ENCODE results near the gene BEST4. TPM values are rescaled to one million over a fixed set of nuclear protein-coding genes. Genes with fewer than 3 reads are reported as not detected.

BEST4 gene
- total and polyA plus RNA-seq, 2 experiments from 2014 or later: 0.31 to 0.32 TPM

DNA sequence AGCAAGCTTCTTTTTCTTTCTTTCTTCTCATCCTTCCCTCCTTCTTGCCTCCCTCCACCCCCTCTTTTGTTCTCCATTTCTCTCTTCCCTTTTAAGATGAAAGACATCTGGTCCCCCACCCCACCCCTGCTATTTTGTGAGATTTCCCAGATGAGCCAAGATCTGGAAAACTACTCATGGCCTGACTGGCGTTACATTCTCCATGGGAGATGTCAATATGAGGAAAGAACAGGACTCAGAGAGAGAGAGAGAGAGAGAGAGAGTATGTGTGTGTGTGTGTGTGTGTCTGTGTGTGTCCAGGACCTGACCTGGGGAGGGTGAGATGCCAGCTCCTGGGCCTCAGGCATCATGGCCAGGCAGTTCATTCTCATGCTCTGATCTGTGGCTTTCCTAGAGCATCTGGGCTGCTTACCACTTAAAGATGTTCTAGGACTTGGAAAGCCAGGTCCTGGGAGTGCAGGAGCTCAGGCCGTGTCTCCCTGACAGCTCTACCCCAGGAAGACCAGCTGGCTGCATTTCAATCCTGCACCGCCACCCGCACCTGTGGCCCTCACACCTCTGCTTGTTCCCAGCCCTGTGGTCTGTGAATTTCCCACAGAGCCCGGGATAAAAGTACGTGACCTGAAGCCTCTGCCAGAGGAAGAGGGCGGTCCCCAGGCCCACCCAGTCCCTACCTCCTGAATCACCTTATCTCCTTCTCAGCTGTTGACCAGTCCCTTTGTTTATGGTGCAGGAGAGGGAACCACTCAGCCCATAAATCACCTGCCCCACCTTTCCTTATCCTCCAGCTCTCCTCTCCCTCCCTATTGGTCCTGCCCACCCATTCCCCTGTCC, 3.2 kb upstream of the BEST4 start:
- DNase-seq: no peak
- Histone ChIP-seq H3K36me3 (ENCODE audit: low read depth) (no peaks in the 10 kb centered on the region), H3K9me2 (ENCODE audit: insufficient read depth) (no peaks in the 10 kb centered on the region), H3K4me2 (ENCODE audit: unreplicated experiment) (no peak overlapping the region), H4K20me1 (ENCODE audit: insufficient read depth) (no peaks in the 10 kb centered on the region), H3F3A (ENCODE audit: insufficient read depth) (no peaks in the 10 kb centered on the region), H3K4me3 (no peak overlapping the region), H2AFZ (no peak overlapping the region), H3K9me3 (ENCODE audit: low read depth) (no peaks in the 10 kb centered on the region), H3K27me3 (replicated peaks; ENCODE audit: insufficient read depth) (no peaks in the 10 kb centered on the region), H3K27ac (no peak overlapping the region), H3K9ac (no peak overlapping the region), H3K79me2 (ENCODE audit: insufficient read depth) (no peaks in the 10 kb centered on the region), H3K4me1 (ENCODE audit: insufficient read depth) (no peaks in the 10 kb centered on the region)
- TF ChIP-seq EZH2 (IDR thresholded peaks at IDR 0.05; ENCODE audit: insufficient read depth, poor library complexity, severe bottlenecking): no peak
- 58% methylated on average over 7 of the region's 7 CpGs for WGBS, 2 experiments (ENCODE audit: low coverage in 1 of 2, low lambda C conversion rate in 2 of 2, missing lambda C conversion rate in 2 of 2)
- in situ Hi-C loops (cut with MboI): no loop called here

DNA sequence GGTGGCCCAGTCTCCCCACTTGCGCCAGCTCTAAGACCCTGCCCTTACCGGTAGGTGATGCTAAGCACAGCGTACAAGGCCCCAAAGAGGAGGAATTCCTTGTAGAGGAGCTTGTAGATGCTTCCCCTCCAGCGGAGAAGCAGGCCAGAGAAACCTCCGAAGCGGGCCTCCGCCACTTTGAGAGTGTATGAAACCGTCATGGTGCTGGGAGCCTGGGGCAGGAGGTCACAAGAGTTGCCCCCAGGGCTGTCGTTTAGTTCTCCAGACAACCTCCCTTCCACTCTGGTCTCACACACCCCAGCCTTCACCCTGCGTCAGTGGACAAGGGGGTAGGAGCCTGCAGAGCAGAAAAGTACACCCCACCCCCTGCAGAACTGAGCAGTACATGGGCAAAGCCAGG, 464 bp downstream of the BEST4 start:
- no peak for DNase-seq
- H3F3A ChIP-seq (ENCODE audit: insufficient read depth): peaks cover 7% of the 10 kb centered on the region; the same call in 1 of the 2 replicates
- no peak overlapping the region for H3K4me2 ChIP-seq (ENCODE audit: unreplicated experiment)
- no peaks in the 10 kb centered on the region for H3K27me3 ChIP-seq (replicated peaks; ENCODE audit: insufficient read depth)
- no peak overlapping the region for H3K4me3 ChIP-seq
- no peaks in the 10 kb centered on the region for H3K9me2 ChIP-seq (ENCODE audit: insufficient read depth)
- H3K4me1 ChIP-seq (ENCODE audit: insufficient read depth): no peaks in the 10 kb centered on the region
- in situ Hi-C loops (cut with MboI): no loop called here
- no peaks in the 10 kb centered on the region for H3K79me2 ChIP-seq (ENCODE audit: insufficient read depth)
- H3K9ac ChIP-seq: no peak overlapping the region
- no peak overlapping the region for H3K27ac ChIP-seq
- no peaks in the 10 kb centered on the region for H3K36me3 ChIP-seq (ENCODE audit: low read depth)
- TF ChIP-seq EZH2phosphoT487 (IDR thresholded peaks at IDR 0.05; ENCODE audit: insufficient read depth, low read depth) (no peak), EZH2 (IDR thresholded peaks at IDR 0.05; ENCODE audit: insufficient read depth, poor library complexity, severe bottlenecking) (no peak)
- H3K9me3 ChIP-seq (ENCODE audit: low read depth): no peaks in the 10 kb centered on the region
- no peak overlapping the region for H2AFZ ChIP-seq
- 98 to 99% methylated on average over 9 to 10 of the region's 10 CpGs for WGBS, 2 experiments (ENCODE audit: low coverage in 1 of 2, low lambda C conversion rate in 2 of 2, missing lambda C conversion rate in 2 of 2)
- H4K20me1 ChIP-seq (ENCODE audit: insufficient read depth): no peaks in the 10 kb centered on the region

DNA sequence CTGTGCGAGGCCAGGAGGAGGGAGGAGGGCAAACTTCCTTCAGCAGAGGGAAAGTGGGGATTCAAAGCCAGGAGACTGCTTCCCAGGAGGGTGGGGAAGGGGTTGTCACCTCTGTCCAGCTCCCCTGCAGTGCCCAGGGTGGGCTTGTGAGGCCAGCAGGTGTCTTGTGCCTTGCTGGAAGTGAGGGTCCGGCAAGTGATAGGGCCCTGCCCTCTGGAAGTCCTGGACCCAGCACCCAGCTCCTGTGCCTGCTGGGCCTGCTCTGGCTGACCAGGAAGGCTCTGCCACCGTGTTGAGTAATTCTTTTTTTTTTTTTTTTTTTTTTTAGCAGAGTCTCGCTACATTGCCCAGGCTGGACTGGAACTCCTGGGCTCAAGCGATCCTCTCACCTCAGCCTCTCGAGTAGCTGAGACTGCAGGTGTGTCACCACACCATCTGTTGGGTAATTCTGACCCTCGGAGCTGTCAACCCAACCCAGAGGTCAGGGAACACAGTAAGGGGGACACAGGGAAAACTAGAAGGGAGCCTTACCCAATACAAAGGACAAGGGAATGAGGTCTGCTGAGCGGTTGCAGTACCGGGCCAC, 1.0 kb downstream of the BEST4 start:
- H3K4me3 ChIP-seq: no peak overlapping the region
- no peaks in the 10 kb centered on the region for H4K20me1 ChIP-seq (ENCODE audit: insufficient read depth)
- no peaks in the 10 kb centered on the region for H3K27me3 ChIP-seq (replicated peaks; ENCODE audit: insufficient read depth)
- TF ChIP-seq EZH2phosphoT487 (IDR thresholded peaks at IDR 0.05; ENCODE audit: insufficient read depth, low read depth) (no peak), EZH2 (IDR thresholded peaks at IDR 0.05; ENCODE audit: insufficient read depth, poor library complexity, severe bottlenecking) (no peak)
- in situ Hi-C loops (cut with MboI): no loop called here
- no peaks in the 10 kb centered on the region for H3K79me2 ChIP-seq (ENCODE audit: insufficient read depth)
- H3K4me1 ChIP-seq (ENCODE audit: insufficient read depth): no peaks in the 10 kb centered on the region
- H3K36me3 ChIP-seq (ENCODE audit: low read depth): no peaks in the 10 kb centered on the region
- no peaks in the 10 kb centered on the region for H3K9me2 ChIP-seq (ENCODE audit: insufficient read depth)
- 71 to 78% methylated on average over 6 to 9 of the region's 9 CpGs for WGBS, 2 experiments (ENCODE audit: low coverage in 1 of 2, low lambda C conversion rate in 2 of 2, missing lambda C conversion rate in 2 of 2)
- H2AFZ ChIP-seq: no peak overlapping the region
- H3K9ac ChIP-seq: 0 out of 2 replicates have a peak overlapping the region, but pooled peaks have one; percentile 63
- peak; percentile 23 for DNase-seq
- H3K27ac ChIP-seq: no peak overlapping the region
- H3K9me3 ChIP-seq (ENCODE audit: low read depth): no peaks in the 10 kb centered on the region
- no peak overlapping the region for H3K4me2 ChIP-seq (ENCODE audit: unreplicated experiment)
- peaks cover 11% of the 10 kb centered on the region for H3F3A ChIP-seq (ENCODE audit: insufficient read depth)

DNA sequence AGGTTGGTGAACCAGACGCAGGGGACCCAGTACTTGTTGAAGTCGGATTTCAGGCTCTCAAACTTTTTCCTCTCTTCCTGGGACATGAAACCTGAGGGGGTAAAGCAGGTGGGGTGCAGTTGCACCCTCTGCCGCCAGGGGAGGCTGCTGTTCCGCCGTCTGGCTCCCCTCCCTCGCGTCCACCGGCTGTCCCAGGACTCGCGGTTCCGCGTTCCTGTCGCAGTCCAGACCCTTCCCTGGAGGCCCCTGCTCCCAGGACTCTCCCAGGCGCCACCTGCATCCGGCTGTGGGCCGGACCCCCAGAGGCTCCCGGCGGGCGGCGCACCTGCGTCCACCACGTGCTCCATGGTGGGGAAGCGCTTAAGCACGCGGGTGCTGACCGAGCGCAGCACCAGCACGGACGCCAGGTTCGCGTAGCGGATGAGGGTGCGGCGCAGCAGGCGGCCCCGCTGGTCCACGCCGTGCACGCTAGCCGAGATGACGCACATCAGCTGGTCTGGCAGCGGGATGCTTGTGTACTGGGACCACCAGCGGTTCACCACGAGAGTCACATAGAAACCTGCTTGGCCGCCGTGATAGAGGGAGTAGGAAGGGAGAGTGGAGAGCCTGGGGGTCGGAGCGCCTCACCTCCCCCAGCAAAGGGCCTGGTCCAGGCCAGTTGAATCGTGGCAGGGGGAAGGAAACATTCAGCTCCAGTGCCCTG, 1.7 kb downstream of the BEST4 start:
- peak overlapping the region; percentile 67 for H3K4me3 ChIP-seq
- H3F3A ChIP-seq (ENCODE audit: insufficient read depth): peaks cover 18% of the 10 kb centered on the region
- H3K4me1 ChIP-seq (ENCODE audit: insufficient read depth): no peaks in the 10 kb centered on the region
- peak overlapping the region; percentile 67 for H3K4me2 ChIP-seq (ENCODE audit: unreplicated experiment)
- no peaks in the 10 kb centered on the region for H4K20me1 ChIP-seq (ENCODE audit: insufficient read depth)
- H3K27ac ChIP-seq: no peak overlapping the region
- H3K79me2 ChIP-seq (ENCODE audit: insufficient read depth): no peaks in the 10 kb centered on the region
- no peaks in the 10 kb centered on the region for H3K9me3 ChIP-seq (ENCODE audit: low read depth)
- TF ChIP-seq EZH2phosphoT487 (IDR thresholded peaks at IDR 0.05; ENCODE audit: insufficient read depth, low read depth): no peak
- no peak for TF ChIP-seq EZH2 (IDR thresholded peaks at IDR 0.05; ENCODE audit: insufficient read depth, poor library complexity, severe bottlenecking)
- peak; percentile 79 for DNase-seq
- peak overlapping the region; percentile 78 for H2AFZ ChIP-seq
- no peaks in the 10 kb centered on the region for H3K27me3 ChIP-seq (replicated peaks; ENCODE audit: insufficient read depth)
- H3K9me2 ChIP-seq (ENCODE audit: insufficient read depth): no peaks in the 10 kb centered on the region
- 8 to 9% methylated on average over 44 to 46 of the region's 49 CpGs for WGBS, 2 experiments (ENCODE audit: low coverage in 1 of 2, low lambda C conversion rate in 2 of 2, missing lambda C conversion rate in 2 of 2)
- peaks cover 2% of the 10 kb centered on the region; the same call in 1 of the 2 replicates for H3K36me3 ChIP-seq (ENCODE audit: low read depth)
- peak overlapping the region; percentile 63 for H3K9ac ChIP-seq
- in situ Hi-C loops (cut with MboI): no loop called here
